Heart left ventricle (tissue), 16 donors: ENCODE data around the gene P2RX7. TPM values are rescaled to one million over a fixed set of nuclear protein-coding genes. Genes with fewer than 3 reads are reported as not detected.
"Not testable (repeated sequence)": the region's sequence is repeated elsewhere in the genome, so short reads cannot be mapped to it uniquely, and the experiment has no call there.

Experiments used
- ATAC-seq, 4 donors: fragments of 200-7000 bp; cut with Tn5 transposase; one replicate each; pipeline ENCODE4 v1.9.1; 2020 to 2022; ENCODE audit warnings: moderate library complexity in 4 of 4, mild to moderate bottlenecking in 3 of 4, moderate number of reproducible peaks in 1 of 4
- DNase-seq, 5 donors: peaks; one replicate each; pipeline ENCODE4 v3.0.0-alpha.2; 2020
- H3K27ac ChIP-seq, 12 donors: fragments of 200-600 bp; sonication (generic) in 4 of 12; one replicate each; pipeline versions ENCODE4 v1.5.0 to v1.8.0; 2016 to 2022; ENCODE audit warnings: mild to moderate bottlenecking in 2 of 12
- H3K27me3 ChIP-seq, 9 donors: fragments of 200-600 bp; sonication (generic) in 2 of 9; one replicate each; pipeline versions ENCODE4 v1.5.1 to v1.8.0; 2016 to 2022; ENCODE audit warnings: mild to moderate bottlenecking in 3 of 9
- H3K36me3 ChIP-seq, 9 donors: fragments of 200-600 bp; sonication (generic) in 2 of 9; one replicate each; pipeline versions ENCODE4 v1.5.0 to v1.8.0; 2018 to 2022; ENCODE audit warnings: mild to moderate bottlenecking in 2 of 9
- H3K4me1 ChIP-seq, 12 donors: fragments of 200-600 bp; sonication (generic) in 4 of 12; one replicate each; pipeline versions ENCODE4 v1.5.0 to v1.8.0; 2016 to 2022; ENCODE audit warnings: mild to moderate bottlenecking in 3 of 12
- H3K4me3 ChIP-seq, 12 donors: fragments of 200-600 bp; sonication (generic) in 4 of 12; one replicate each; pipeline versions ENCODE4 v1.5.0 to v1.8.0; 2017 to 2022; ENCODE audit warnings: mild to moderate bottlenecking in 9 of 12, moderate library complexity in 4 of 12
- H3K9me3 ChIP-seq, 12 donors: fragments of 200-600 bp; sonication (generic) in 4 of 12; one replicate each; pipeline versions ENCODE4 v1.5.0 to v1.8.0; 2016 to 2022; ENCODE audit warnings: mild to moderate bottlenecking in 1 of 12
- CTCF ChIP-seq, 12 donors: fragments of 200-600 bp; sonication (generic) in 4 of 12; IDR thresholded peaks; one replicate each; pipeline versions ENCODE4 v1.5.0 to v1.8.0; 2018 to 2022; ENCODE audit warnings: antibody characterized with exemption in 12 of 12, mild to moderate bottlenecking in 5 of 12
- POLR2A ChIP-seq, 2 donors: fragments of 450-650 bp; IDR thresholded peaks; one replicate each; pipeline ENCODE4 v1.6.1; 2017; ENCODE audit warnings: antibody characterized with exemption in 2 of 2, mild to moderate bottlenecking in 2 of 2, moderate library complexity in 2 of 2
- WGBS, 4 donors: extraction: QIAGEN DNeasy Blood & Tissue Kit in 2 of 4; methylation state at CpG; one replicate each; pipeline versions ENCODE4 v1.1.5 to v1.1.7; 2013 to 2018; 5-methylcytosine and 5-hydroxymethylcytosine counted together
- intact Hi-C, 10 donors: fragments of 100-400 bp; cut with DNase I; formaldehyde crosslinking; loops; one replicate each; pipeline versions ENCODE4 v1.11.1 to v1.14.2; 2022
- polyA plus RNA-seq, 2 donors: library from polyadenylated mRNA; stranded (reverse); fragments of 200-250 nt; gene quantifications; one replicate each; pipeline ENCODE4 v1.2.3, GENCODE V29; 2013
- total RNA-seq, 9 donors: library from RNA; depleted of rRNA in 2 of 9; stranded (reverse); fragments of >200 nt in 2 of 9; fragmentation: NEBNext Ultra II Directional in 3 of 9; extraction: Animal tissue kit (Norgen Biotek cat#: 25700) in 3 of 9; gene quantifications; one replicate each; pipeline versions ENCODE4 v1.1.0 to v1.2.4, GENCODE V29; 2016 to 2023
- donor health status: ischemic (EF 13 %, LVEDD 7.1; RV severe dilation, severe dysfunction).
- donor health status: healthy with polysubstance abuse.
- donor health status: DM: no; HTN: yes; CAD: no.
- donor health status: DM: no; HTN: no; CAD: no.
- donor health status: ischemic (EF 25% LVEDD 6.9; RV normal size, moderate dysfunction).
- donor health status: ischemic (EF 25% LVEDD 5.7; RV mildly dilated, moderate dysfunction).
- donor health status: healthy.
- donor health status: DM: yes; HTN: yes; CAD: no.
- donor health status: ischemic (EF 35%, LVEDD 5.7; RV mildly dilated, moderate dysfunction).
- donor health status: nonischemic (EF 11% LVEDD 7.7; RV severe dilation, severe dysfunction).
- donor health status: DM: yes; HTN: yes; CAD: no.
- donor health status: PGD.
- donor health status: ischemic (EF 29% LVEDD 5.4; RV normal size, mild dysfunction).
- donor health status: nonischemic (EF 23%, LVEDD 6.1; RV moderate dilation, normal function).

P2RX7 gene
- total and polyA plus RNA-seq, 11 donors: 0.39 to 12.0 (median 1.8) TPM

GRCh38 chr12:121190523-121191031, 57.9 kb downstream of the P2RX7 start:
- ATAC-seq: peak in 3 of 4 donors; percentile 33 to 64 (median 38)
- no peak overlapping the region for H3K4me3 ChIP-seq
- peaks cover 0 to 28% (median 3%) of the 10 kb centered on the region in 12 donors for H3K4me1 ChIP-seq
- TF ChIP-seq POLR2A (IDR thresholded peaks at IDR 0.05): no peak
- no peak for TF ChIP-seq CTCF (IDR thresholded peaks at IDR 0.05)
- no peaks in the 10 kb centered on the region for H3K27me3 ChIP-seq
- 37 to 50% (median 46%) methylated on average over 2 of the region's 2 CpGs for WGBS, 4 donors
- intact Hi-C loops: no loop called here
- H3K27ac ChIP-seq: peak overlapping the region in 5 of 12 donors; percentile 29 to 75 (median 42)
- H3K9me3 ChIP-seq: no peaks in the 10 kb centered on the region
- H3K36me3 ChIP-seq: no peaks in the 10 kb centered on the region
- DNase-seq: no peak

DNA sequence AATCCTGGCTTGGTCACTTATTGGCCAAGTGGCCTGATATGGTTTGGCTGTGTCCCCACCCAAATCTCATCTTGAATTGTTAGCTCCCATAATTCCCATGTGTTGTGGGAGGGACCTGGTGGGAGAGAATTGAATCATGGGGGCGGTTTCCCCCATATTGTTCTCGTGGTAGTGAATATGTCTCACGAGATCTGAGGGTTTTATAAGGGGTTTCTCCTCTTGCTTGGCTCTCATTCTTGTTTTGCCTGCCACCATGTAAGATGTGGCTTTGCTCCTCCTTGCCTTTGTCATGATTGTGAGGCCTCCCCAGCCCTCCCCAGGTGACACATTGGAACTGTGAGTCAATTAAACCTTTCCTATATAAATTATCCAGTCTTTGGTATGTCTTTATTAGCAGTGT, 58.5 kb downstream of the P2RX7 start:
- intact Hi-C loops: no loop called here
- Histone ChIP-seq H3K27ac (peak overlapping the region in 5 of 12 donors; percentile 29 to 75 (median 42)), H3K27me3 (no peaks in the 10 kb centered on the region), H3K4me1 (peaks cover 0 to 28% (median 3%) of the 10 kb centered on the region in 12 donors), H3K4me3 (no peak overlapping the region), H3K36me3 (no peaks in the 10 kb centered on the region), H3K9me3 (no peaks in the 10 kb centered on the region)
- WGBS, 4 donors: 61 to 98% (median 82%) methylated on average over 3 of the region's 3 CpGs
- ATAC-seq (no peak), DNase-seq (no peak)
- no peak for TF ChIP-seq POLR2A (IDR thresholded peaks at IDR 0.05)
- TF ChIP-seq CTCF (IDR thresholded peaks at IDR 0.05): no peak

GRCh38 chr12:121196902-121197301, 64.2 kb downstream of the P2RX7 start:
- peak in 3 of 4 donors; percentile 50 to 81 (median 55) for ATAC-seq
- peak overlapping the region in 1 of 12 donors; percentile 83 for H3K27ac ChIP-seq
- H3K9me3 ChIP-seq: no peaks in the 10 kb centered on the region
- 66 to 69% (median 68%) methylated on average over 6 of the region's 6 CpGs for WGBS, 4 donors
- intact Hi-C loops: no loop called here
- H3K27me3 ChIP-seq: no peaks in the 10 kb centered on the region
- no peak for TF ChIP-seq CTCF (IDR thresholded peaks at IDR 0.05)
- TF ChIP-seq POLR2A (IDR thresholded peaks at IDR 0.05): no peak
- H3K4me3 ChIP-seq: no peak overlapping the region
- peaks cover 0 to 25% (median 0%) of the 10 kb centered on the region in 12 donors for H3K4me1 ChIP-seq
- DNase-seq: no peak
- H3K36me3 ChIP-seq: no peaks in the 10 kb centered on the region

DNA sequence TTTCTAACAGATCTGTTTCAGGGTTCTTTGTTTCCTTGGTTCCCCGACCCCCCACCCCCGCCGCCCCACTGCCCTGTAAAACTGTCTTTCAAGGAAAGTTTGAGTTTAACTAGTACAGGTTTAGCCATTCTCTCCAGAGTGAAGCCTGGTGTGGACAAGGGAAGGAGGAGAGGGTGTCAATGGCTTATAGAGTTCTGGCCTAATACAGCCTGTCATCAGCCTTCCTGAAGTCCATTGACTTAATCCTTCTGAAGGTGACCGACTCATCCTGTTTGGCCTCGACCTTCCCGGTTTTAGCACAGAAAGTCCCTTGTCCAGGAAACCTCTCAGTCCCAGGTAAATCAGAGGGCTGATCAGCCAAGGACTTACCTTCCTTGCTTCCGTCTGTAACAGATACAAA, 66.3 kb downstream of the P2RX7 start:
- Histone ChIP-seq H3K27me3 (no peaks in the 10 kb centered on the region), H3K4me3 (no peak overlapping the region), H3K27ac (no peak overlapping the region), H3K36me3 (no peaks in the 10 kb centered on the region), H3K9me3 (no peaks in the 10 kb centered on the region), H3K4me1 (peaks cover 0 to 21% (median 0%) of the 10 kb centered on the region in 12 donors)
- WGBS, 4 donors: 64 to 79% (median 78%) methylated on average over 7 of the region's 7 CpGs
- DNase-seq (no peak), ATAC-seq (no peak)
- intact Hi-C loops: no loop called here
- no peak for TF ChIP-seq CTCF (IDR thresholded peaks at IDR 0.05)
- no peak for TF ChIP-seq POLR2A (IDR thresholded peaks at IDR 0.05)

- not testable (repeated sequence) for H3K27ac ChIP-seq, DNase-seq, ATAC-seq, H3K27me3 ChIP-seq, H3K36me3 ChIP-seq, H3K9me3 ChIP-seq, H3K4me3 ChIP-seq
- WGBS, 4 donors: 93 to 98% (median 95%) methylated on average over 6 of the region's 6 CpGs
- intact Hi-C loops: loop anchor here in 2 of 10 donors (10.0 kb wide), 2 partner anchors 66 to 76 kb away; partner anchors contain the start of gene P2RX7 (in 1 of the 2)
- peaks cover 0 to 24% (median 0%) of the 10 kb centered on the region in 12 donors for H3K4me1 ChIP-seq
Measured at GRCh38 chr12:121201140-121201539, 68.5 kb downstream of the P2RX7 start.
